Measurements from ENCODE around the gene ATG4A. TPM values are rescaled to one million over a fixed set of nuclear protein-coding genes. Genes with fewer than 3 reads are reported as not detected.

ATG4A gene
- total RNA-seq, 2 donors from 2014 or later = 4.3 to 4.4 TPM

- WGBS, 2 experiments (ENCODE audit: insufficient coverage in 1 of 2, insufficient read length in 1 of 2) = 88% methylated on average over 1 of the region's 1 CpG; no CpG with 5 or more reads in 1 of the 2 experiments
- H3K27ac Mint-ChIP-seq = no peak overlapping the region
- no peak for DNase-seq
- TF ChIP-seq, protein P1, sequence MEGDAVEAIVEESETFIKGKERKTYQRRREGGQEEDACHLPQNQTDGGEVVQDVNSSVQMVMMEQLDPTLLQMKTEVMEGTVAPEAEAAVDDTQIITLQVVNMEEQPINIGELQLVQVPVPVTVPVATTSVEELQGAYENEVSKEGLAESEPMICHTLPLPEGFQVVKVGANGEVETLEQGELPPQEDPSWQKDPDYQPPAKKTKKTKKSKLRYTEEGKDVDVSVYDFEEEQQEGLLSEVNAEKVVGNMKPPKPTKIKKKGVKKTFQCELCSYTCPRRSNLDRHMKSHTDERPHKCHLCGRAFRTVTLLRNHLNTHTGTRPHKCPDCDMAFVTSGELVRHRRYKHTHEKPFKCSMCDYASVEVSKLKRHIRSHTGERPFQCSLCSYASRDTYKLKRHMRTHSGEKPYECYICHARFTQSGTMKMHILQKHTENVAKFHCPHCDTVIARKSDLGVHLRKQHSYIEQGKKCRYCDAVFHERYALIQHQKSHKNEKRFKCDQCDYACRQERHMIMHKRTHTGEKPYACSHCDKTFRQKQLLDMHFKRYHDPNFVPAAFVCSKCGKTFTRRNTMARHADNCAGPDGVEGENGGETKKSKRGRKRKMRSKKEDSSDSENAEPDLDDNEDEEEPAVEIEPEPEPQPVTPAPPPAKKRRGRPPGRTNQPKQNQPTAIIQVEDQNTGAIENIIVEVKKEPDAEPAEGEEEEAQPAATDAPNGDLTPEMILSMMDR (conservative IDR thresholded peaks at IDR 0.05) = no peak
- no peak overlapping the region for H3K4me3 Mint-ChIP-seq
- Histone ChIP-seq H3K27me3 (ENCODE audit: control insufficient read depth, insufficient read depth, low read length, poor library complexity, severe bottlenecking) (peaks cover 17% of the 10 kb centered on the region), H3K27ac (ENCODE audit: low read depth, low read length) (no peak overlapping the region), H3K9me3 (ENCODE audit: control insufficient read depth, low read length) (no peaks in the 10 kb centered on the region), H3K36me3 (ENCODE audit: control insufficient read depth, insufficient read depth, low read length) (no peaks in the 10 kb centered on the region), H3K4me1 (ENCODE audit: control insufficient read depth, insufficient read depth, low read length) (no peaks in the 10 kb centered on the region), H3K9ac (ENCODE audit: extremely low read depth, low read length, poor library complexity, severe bottlenecking) (no peak overlapping the region), H3K4me3 (ENCODE audit: low read length) (no peak overlapping the region)
- peaks cover 6% of the 10 kb centered on the region for H3K4me1 Mint-ChIP-seq
- no peaks in the 10 kb centered on the region for H3K36me3 Mint-ChIP-seq (ENCODE audit: low read depth)
- no peaks in the 10 kb centered on the region for H3K9me3 Mint-ChIP-seq
- H3K27me3 Mint-ChIP-seq (ENCODE audit: insufficient read depth) = peaks cover 57% of the 10 kb centered on the region
These were observed 31.8 kb upstream of the ATG4A start for GRCh38 chrX:108059801-108060200.

GRCh38 chrX:108064001-108064400, 27.6 kb upstream of the ATG4A start:
- no peaks in the 10 kb centered on the region for H3K4me1 ChIP-seq (ENCODE audit: control insufficient read depth, insufficient read depth, low read length)
- no peak overlapping the region for H3K9ac ChIP-seq (ENCODE audit: extremely low read depth, low read length, poor library complexity, severe bottlenecking)
- Mint-ChIP-seq H3K4me1 (peaks cover 11% of the 10 kb centered on the region), H3K4me3 (no peak overlapping the region), H3K27me3 (ENCODE audit: insufficient read depth) (peaks cover 65% of the 10 kb centered on the region), H3K36me3 (ENCODE audit: low read depth) (no peaks in the 10 kb centered on the region), H3K9me3 (no peaks in the 10 kb centered on the region), H3K27ac (no peak overlapping the region)
- no peak overlapping the region for H3K27ac ChIP-seq (ENCODE audit: low read depth, low read length)
- H3K9me3 ChIP-seq (ENCODE audit: control insufficient read depth, low read length) = no peaks in the 10 kb centered on the region
- H3K36me3 ChIP-seq (ENCODE audit: control insufficient read depth, insufficient read depth, low read length) = no peaks in the 10 kb centered on the region
- no CpG with 5 or more reads among the region's 1 CpG for WGBS, 2 experiments (ENCODE audit: insufficient coverage in 1 of 2, insufficient read length in 1 of 2)
- peaks cover 43% of the 10 kb centered on the region for H3K27me3 ChIP-seq (ENCODE audit: control insufficient read depth, insufficient read depth, low read length, poor library complexity, severe bottlenecking)
- no peak for DNase-seq
- TF ChIP-seq, protein P1 (conservative IDR thresholded peaks at IDR 0.05) = no peak
- H3K4me3 ChIP-seq (ENCODE audit: low read length) = no peak overlapping the region

DNA sequence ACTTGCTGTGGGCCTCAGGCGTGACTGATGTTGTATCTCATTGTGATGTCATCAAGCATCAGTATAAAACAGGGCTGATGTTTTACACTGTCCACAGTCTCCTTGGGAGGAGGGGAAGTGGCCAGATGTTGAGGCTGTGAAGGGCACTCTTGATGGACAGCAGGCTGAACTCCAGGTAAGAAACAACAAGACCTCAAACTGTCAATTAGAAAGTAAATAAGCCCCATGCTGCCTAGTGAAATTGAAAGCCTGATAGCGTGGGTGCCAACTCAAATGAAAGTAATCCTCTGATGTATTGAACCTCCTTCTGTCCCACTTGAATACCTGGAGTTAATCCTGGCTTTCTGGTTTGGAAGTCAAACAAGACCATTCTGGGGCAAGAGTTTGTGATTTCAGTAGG, 27.0 kb upstream of the ATG4A start:
- WGBS, 2 experiments (ENCODE audit: insufficient coverage in 1 of 2, insufficient read length in 1 of 2) = 84% methylated on average over 2 of the region's 2 CpGs; no CpG with 5 or more reads in 1 of the 2 experiments
- DNase-seq = no peak
- H3K4me1 Mint-ChIP-seq = peaks cover 11% of the 10 kb centered on the region

More for the DNA sequence above, 27.0 kb upstream of the ATG4A start:
- Histone ChIP-seq H3K27me3 (ENCODE audit: control insufficient read depth, insufficient read depth, low read length, poor library complexity, severe bottlenecking) (peaks cover 45% of the 10 kb centered on the region), H3K4me1 (ENCODE audit: control insufficient read depth, insufficient read depth, low read length) (no peaks in the 10 kb centered on the region), H3K27ac (ENCODE audit: low read depth, low read length) (no peak overlapping the region), H3K9me3 (ENCODE audit: control insufficient read depth, low read length) (no peaks in the 10 kb centered on the region), H3K4me3 (ENCODE audit: low read length) (no peak overlapping the region), H3K36me3 (ENCODE audit: control insufficient read depth, insufficient read depth, low read length) (no peaks in the 10 kb centered on the region), H3K9ac (ENCODE audit: extremely low read depth, low read length, poor library complexity, severe bottlenecking) (no peak overlapping the region)
- no peaks in the 10 kb centered on the region for H3K9me3 Mint-ChIP-seq
- peaks cover 62% of the 10 kb centered on the region for H3K27me3 Mint-ChIP-seq (ENCODE audit: insufficient read depth)
- H3K4me3 Mint-ChIP-seq = no peak overlapping the region
- TF ChIP-seq, protein P1 (conservative IDR thresholded peaks at IDR 0.05) = no peak
- no peak overlapping the region for H3K27ac Mint-ChIP-seq
- no peaks in the 10 kb centered on the region for H3K36me3 Mint-ChIP-seq (ENCODE audit: low read depth)

All from endodermal cell (in vitro differentiated cells).